ENCODE measurements around the gene PRKG1. TPM values are rescaled to one million over a fixed set of nuclear protein-coding genes. Genes with fewer than 3 reads are reported as not detected.
"Not testable (repeated sequence)": the region's sequence is repeated elsewhere in the genome, so short reads cannot be mapped to it uniquely, and the experiment has no call there.

Gene PRKG1
- total RNA-seq, 2 donors from 2014 or later: 94.5 to 96.0 TPM

DNA sequence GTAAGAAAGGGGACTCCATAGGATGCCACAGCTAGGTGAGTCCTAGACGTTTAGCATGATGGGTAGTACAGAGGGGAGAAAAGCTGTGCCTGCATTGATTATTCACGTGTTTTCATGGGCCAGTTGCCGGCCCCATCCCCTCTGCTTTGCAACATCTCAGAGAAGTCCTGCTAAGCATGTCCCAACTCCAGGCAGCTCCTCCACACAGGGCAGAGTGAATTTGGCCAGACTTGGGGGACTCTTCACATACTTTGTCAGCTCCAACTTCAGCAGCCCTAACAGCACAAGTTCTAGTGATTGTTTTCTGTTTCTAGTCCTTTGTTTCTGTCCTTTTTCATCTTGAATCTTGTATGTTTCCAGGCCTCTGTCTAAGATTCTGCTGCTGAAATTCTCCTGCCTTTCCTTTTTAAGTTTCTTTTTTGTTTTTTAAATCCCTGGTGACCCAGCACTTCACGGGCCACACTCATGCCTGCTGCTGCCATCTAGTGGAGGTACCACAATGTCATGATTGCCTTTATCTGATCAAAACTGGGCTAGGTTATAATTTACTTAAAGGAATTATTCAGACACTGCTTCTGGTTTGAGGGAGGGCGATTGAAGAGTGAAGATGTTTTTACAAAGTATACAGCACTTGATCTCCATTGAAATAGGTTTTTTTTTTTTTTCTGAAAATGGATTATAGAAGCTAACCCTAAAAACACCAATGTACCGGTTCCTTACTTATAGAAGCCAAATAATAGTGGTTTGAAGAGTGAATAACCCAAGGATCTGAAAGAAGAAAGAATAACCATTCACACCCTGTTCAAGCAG, 348.2 kb downstream of the PRKG1 start:
- DNase-seq (ENCODE audit: low spot score): no peak
- intact Hi-C loops (cut with DNase I): loop anchor here in 1 of 2 donors (10.0 kb wide), 1 partner anchor 348 kb away; the partner anchor contains the start of gene PRKG1

DNA sequence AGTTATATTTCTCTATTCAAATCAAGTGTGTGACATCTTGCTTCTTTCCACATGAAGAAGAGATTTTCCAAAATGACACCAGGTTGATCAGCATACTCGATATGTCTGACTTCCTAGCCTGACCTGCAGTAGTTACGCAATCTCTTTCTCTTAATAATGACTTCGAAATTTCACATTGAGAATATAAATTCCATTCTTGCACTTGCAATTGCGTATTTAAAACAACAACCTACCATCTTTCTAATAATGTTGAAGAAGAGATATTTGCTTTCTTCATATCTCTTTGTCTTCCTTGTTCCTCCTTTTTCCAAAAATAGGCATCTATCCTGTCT, 348.8 kb downstream of the PRKG1 start:
- DNase-seq (ENCODE audit: low spot score): no peak
- intact Hi-C loops (cut with DNase I): loop anchor here in 1 of 2 donors (10.0 kb wide), 1 partner anchor 348 kb away; the partner anchor contains the start of gene PRKG1

- intact Hi-C loops (cut with DNase I): loop anchor here in 1 of 2 donors (10.0 kb wide), 1 partner anchor 351 kb away; the partner anchor contains the start of gene PRKG1
- DNase-seq (ENCODE audit: low spot score): no peak
Measured at GRCh38 chr10:51425431-51425830, 351.1 kb downstream of the PRKG1 start.

GRCh38 chr10:51427758-51428157, 353.5 kb downstream of the PRKG1 start:
- intact Hi-C loops (cut with DNase I): loop anchor here in 1 of 2 donors (10.0 kb wide), 1 partner anchor 353 kb away; the partner anchor contains the start of gene PRKG1
- no peak for DNase-seq (ENCODE audit: low spot score)

DNA sequence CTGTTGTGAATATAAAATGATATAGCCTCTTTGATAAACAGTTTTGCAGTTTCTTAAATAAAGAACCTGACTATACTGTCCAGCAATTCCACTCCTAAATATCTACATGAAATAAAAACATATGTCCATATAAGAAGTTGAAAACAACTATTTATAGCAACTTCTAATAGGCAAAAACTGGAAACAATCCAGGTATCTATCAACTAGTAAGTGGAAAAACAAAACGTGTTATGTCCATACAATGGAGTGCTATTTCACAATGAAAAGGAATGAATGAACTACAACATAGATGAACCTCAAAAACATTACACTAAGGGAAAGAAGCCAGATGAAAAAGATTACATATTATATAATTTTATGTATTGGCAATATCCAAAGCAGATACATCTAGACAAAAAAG, 356.2 kb downstream of the PRKG1 start:
- intact Hi-C loops (cut with DNase I): no loop called here
- no peak for DNase-seq (ENCODE audit: low spot score)

- no peak for DNase-seq (ENCODE audit: low spot score)
- intact Hi-C loops (cut with DNase I): no loop called here
Measured at GRCh38 chr10:51433949-51434475, 359.7 kb downstream of the PRKG1 start.

GRCh38 chr10:51436805-51437204, 362.5 kb downstream of the PRKG1 start:
- intact Hi-C loops (cut with DNase I): no loop called here
- DNase-seq (ENCODE audit: low spot score): no peak

GRCh38 chr10:51439645-51440044, 365.4 kb downstream of the PRKG1 start:
- no peak for DNase-seq (ENCODE audit: low spot score)
- intact Hi-C loops (cut with DNase I): no loop called here

DNA sequence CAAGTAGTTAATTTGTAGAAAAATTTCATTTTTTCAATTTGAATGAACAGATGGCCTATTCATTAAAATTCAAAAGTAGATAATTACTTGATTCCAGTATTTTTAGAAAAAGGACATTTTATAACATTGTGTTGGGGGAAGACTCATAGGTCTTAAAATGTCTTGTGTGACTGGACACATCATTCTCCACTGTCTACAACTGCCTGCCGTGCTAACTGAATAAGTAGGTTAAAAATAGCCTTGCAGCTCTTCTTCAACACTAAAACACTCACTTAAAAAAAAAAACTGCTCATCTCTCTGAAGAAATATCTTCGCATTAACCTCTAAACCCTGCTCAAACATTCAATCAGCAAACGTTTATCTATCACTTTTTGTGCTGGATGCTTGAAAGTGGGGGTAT, 371.3 kb downstream of the PRKG1 start:
- no peak for DNase-seq (ENCODE audit: low spot score)
- intact Hi-C loops (cut with DNase I): no loop called here

DNA sequence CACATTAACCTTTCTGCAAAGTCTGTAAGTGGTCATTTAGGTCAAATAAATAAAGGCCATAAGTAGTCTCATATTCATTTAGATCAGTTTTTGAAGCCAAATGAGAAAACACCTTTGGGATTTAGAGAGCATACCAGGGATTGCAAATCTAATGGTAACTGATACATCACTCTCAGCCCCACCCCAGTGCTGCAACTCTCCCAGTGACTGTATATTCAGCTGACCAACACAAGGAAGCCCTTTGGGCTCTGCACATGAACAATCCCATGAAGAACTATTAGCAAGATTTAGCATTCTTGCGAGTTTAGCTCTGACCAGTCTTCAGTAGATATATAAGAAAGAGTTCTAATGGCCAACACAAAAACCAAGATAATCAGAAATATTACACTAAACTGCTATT, 372.8 kb downstream of the PRKG1 start:
- intact Hi-C loops (cut with DNase I): no loop called here

GRCh38 chr10:51455762-51456161, 381.5 kb downstream of the PRKG1 start:
- DNase-seq (ENCODE audit: low spot score); intact Hi-C loops (cut with DNase I): not testable (repeated sequence)

More for the DNA sequence above, 372.8 kb downstream of the PRKG1 start:
- DNase-seq (ENCODE audit: low spot score): no peak

DNA sequence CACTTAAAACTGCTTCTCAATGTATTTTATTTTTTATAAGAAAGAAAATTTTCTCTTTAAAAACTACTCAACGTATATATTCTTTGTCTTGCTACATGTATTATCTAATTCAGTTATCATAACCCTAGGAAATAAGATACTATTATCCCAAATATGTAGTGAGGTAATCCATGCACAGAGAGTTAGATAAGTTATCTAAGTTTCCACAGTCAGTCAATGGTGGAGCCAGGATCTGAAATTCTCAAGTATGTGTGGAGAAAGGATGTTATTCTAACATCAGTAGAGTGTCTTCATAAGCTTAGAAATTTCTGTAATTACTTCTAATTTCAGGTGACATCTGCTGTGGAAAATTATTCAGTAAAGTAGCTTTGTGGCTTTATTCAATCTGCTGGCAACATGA, 385.2 kb downstream of the PRKG1 start:
- intact Hi-C loops (cut with DNase I): no loop called here

DNA sequence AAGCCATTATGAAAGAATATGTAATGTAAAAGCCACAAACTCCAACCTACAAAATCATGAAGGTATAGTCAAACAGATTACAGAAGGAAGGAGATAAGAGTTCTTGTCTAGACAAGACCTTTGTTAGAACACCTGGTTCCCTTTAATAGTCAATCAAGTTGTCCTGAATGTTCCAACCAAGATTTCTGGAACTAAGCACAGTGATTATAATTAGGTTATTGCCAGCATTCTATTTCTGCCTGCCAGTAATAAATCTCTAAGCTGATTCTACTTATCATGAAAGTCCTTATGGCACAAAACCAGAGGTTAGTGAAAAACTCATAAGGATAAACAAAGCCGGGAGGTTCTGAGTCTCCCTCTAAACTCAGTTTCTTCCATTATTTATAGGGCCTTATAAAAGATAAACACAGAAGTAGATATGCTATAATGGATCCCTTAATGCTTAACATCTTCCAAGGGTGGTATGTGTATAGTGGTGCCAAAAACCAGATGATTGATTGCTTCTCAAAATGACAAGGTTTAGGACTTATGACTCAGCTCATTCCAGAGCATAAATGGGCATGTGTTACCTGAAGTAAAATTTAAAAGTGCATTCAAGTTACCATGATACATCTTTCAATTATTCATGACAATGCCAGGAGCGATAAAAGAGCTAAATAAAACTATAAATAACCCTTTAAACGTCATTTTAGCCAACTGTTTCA, 387.9 kb downstream of the PRKG1 start:
- no peak for DNase-seq (ENCODE audit: low spot score)
- intact Hi-C loops (cut with DNase I): no loop called here

More for the DNA sequence above, 385.2 kb downstream of the PRKG1 start:
- no peak for DNase-seq (ENCODE audit: low spot score)

DNA sequence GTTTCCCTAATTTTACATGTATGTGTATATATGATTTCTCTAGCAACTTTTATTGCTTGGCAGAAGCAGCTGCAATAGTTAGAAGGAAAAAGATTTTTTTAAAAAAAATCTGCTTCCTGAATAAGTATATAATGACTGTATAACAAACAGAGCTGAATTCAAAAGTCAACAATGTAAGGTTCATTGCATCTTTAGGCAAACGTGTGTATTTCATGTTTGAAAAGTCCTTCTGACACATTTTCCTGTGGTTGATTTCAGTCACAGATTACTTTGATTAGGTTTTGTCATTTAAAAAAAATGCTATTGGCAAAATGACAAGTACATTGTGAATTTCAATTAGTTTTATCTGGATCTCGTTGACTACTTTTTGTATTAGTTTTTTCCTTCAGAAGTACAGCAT, 394.1 kb downstream of the PRKG1 start:
- intact Hi-C loops (cut with DNase I): no loop called here
- DNase-seq (ENCODE audit: low spot score): no peak

DNA sequence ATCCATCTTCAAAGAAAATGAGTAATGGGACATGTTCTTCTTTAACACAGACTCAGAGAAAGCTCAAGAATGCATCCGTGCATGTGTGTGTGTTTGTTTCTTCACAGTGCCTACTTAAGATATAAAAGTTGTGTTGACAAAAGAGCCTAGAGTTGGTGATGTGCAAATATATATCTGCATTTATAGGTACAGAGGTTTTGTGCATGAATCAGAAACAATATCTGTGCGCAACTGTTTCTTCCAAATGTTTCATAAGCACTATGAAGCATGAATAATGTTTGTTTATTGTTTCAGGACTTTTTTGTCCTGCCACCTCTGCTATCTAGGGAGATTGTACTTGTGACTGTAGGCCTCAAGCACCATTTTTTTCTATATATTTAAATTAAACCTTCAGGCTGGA, 395.4 kb downstream of the PRKG1 start:
- intact Hi-C loops (cut with DNase I): no loop called here

GRCh38 chr10:51471271-51471670, 397.0 kb downstream of the PRKG1 start:
- intact Hi-C loops (cut with DNase I): no loop called here
- DNase-seq (ENCODE audit: low spot score): no peak

More for the DNA sequence above, 395.4 kb downstream of the PRKG1 start:
- DNase-seq (ENCODE audit: low spot score): no peak

DNA sequence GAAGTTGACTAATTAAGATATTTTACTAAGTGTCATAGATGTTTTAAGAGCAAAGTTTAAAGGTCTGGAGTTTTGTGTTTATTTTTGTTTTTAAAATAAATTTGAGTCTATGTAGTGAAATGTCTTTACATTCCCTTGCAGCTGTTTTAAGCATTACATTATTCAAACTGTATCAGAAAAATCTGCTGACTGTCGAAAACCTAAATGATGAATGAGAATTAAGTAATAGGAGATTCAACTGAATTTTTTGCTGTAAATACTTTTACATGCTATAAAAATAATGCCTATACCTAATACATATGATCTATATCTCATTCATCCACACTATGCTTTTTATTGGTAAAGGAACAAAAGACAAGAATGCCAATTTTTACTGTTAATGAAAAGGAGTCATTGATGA, 397.9 kb downstream of the PRKG1 start:
- intact Hi-C loops (cut with DNase I): no loop called here
- no peak for DNase-seq (ENCODE audit: low spot score)

GRCh38 chr10:51479711-51480110, 405.4 kb downstream of the PRKG1 start:
- no peak for DNase-seq (ENCODE audit: low spot score)
- intact Hi-C loops (cut with DNase I): no loop called here

GRCh38 chr10:51485668-51486067, 411.4 kb downstream of the PRKG1 start:
- DNase-seq (ENCODE audit: low spot score): no peak
- intact Hi-C loops (cut with DNase I): no loop called here

GRCh38 chr10:51487576-51487975, 413.3 kb downstream of the PRKG1 start:
- intact Hi-C loops (cut with DNase I): no loop called here
- DNase-seq (ENCODE audit: low spot score): no peak

Measured in posterior vena cava (tissue), 2 donors.